MM.1S (cell line): ENCODE data around the gene PROX1.

Experiments
- DNase-seq: peaks from one replicate; pipeline ENCODE4 v3.0.0-alpha.2; 2015
- H2AFZ ChIP-seq: fragments of 300-600 bp; sonication (generic); 2 replicates; pipeline ENCODE4 v1.6.0; 2016; ENCODE audit warnings: antibody characterized with exemption, low read length
- H3F3A ChIP-seq: fragments of 300-600 bp; sonication (generic); 2 replicates; pipeline ENCODE4 v1.6.1; 2016; ENCODE audit warnings: mild to moderate bottlenecking, antibody characterized with exemption, low read length, moderate library complexity, mixed read lengths; ENCODE audit not compliant: insufficient read depth
- H3K27ac ChIP-seq: fragments of 300-600 bp; sonication (generic); 2 replicates; pipeline ENCODE4 v1.5.1; 2016; ENCODE audit warnings: mild to moderate bottlenecking, low read length
- H3K27me3 ChIP-seq: fragments of 300-600 bp; sonication (generic); replicated peaks from 2 replicates; pipeline ENCODE4 v1.6.0; 2016; ENCODE audit warnings: low read length; ENCODE audit not compliant: insufficient read depth
- H3K36me3 ChIP-seq: fragments of 300-600 bp; sonication (generic); replicated peaks from 2 replicates; pipeline ENCODE4 v1.6.1; 2016; ENCODE audit warnings: mild to moderate bottlenecking, low read length, mixed read lengths; ENCODE audit not compliant: insufficient read depth
- H3K4me1 ChIP-seq: fragments of 300-600 bp; sonication (generic); 2 replicates; pipeline ENCODE4 v1.6.1; 2016; ENCODE audit warnings: low read length, mixed read lengths
- H3K4me2 ChIP-seq: fragments of 300-600 bp; sonication (generic); 2 replicates; pipeline ENCODE4 v1.6.0; 2016; ENCODE audit warnings: low read depth, low read length
- H3K4me3 ChIP-seq: fragments of 300-600 bp; sonication (generic); 2 replicates; pipeline ENCODE4 v1.5.1; 2016; ENCODE audit warnings: low read length, mixed read lengths
- H3K79me2 ChIP-seq: fragments of 300-600 bp; sonication (generic); 2 replicates; pipeline ENCODE4 v1.6.1; 2016; ENCODE audit warnings: mixed run types, low read length, mixed read lengths
- H3K9ac ChIP-seq: fragments of 300-600 bp; sonication (generic); 2 replicates; pipeline ENCODE4 v1.6.1; 2016; ENCODE audit warnings: low read length, mixed read lengths
- H3K9me2 ChIP-seq: fragments of 300-600 bp; sonication (generic); replicated peaks from 2 replicates; pipeline ENCODE4 v1.6.1; 2016; ENCODE audit warnings: mild to moderate bottlenecking, low read length, mixed read lengths; ENCODE audit not compliant: insufficient read depth
- H3K9me3 ChIP-seq: fragments of 300-600 bp; sonication (generic); replicated peaks from 2 replicates; pipeline ENCODE4 v1.6.1; 2016; ENCODE audit warnings: mild to moderate bottlenecking, low read length, mixed read lengths; ENCODE audit not compliant: insufficient read depth
- H4K20me1 ChIP-seq: fragments of 300-600 bp; sonication (generic); 2 replicates; pipeline ENCODE4 v1.6.1; 2016; ENCODE audit warnings: mild to moderate bottlenecking, low read length, moderate library complexity, mixed read lengths; ENCODE audit not compliant: insufficient read depth
- CTCF ChIP-seq: fragments of 300-600 bp; sonication (generic); IDR thresholded peaks from 2 replicates; pipeline ENCODE4 v1.5.1; 2016; ENCODE audit warnings: antibody characterized with exemption, low read length, mixed read lengths
- EZH2 ChIP-seq: fragments of 300-600 bp; sonication (generic); optimal IDR thresholded peaks from 2 replicates; pipeline ENCODE3; 2017; ENCODE audit warnings: low read depth, mild to moderate bottlenecking, antibody characterized with exemption, low read length, mixed read lengths
- EZH2phosphoT487 ChIP-seq: fragments of 300-600 bp; sonication (generic); IDR thresholded peaks from 2 replicates; pipeline ENCODE4 v1.6.1; 2018; ENCODE audit warnings: antibody characterized with exemption, low read length

The PROX1 gene

GRCh38 chr1:214031267-214031650 is 43.5 kb downstream of the PROX1 start:
- Histone ChIP-seq H3K79me2 (no peaks in the 10 kb centered on the region), H3F3A (no peaks in the 10 kb centered on the region), H3K9me2 (no peaks in the 10 kb centered on the region), H4K20me1 (no peaks in the 10 kb centered on the region), H3K4me1 (no peaks in the 10 kb centered on the region), H3K9ac (no peak overlapping the region), H3K36me3 (no peaks in the 10 kb centered on the region), H3K27ac (no peak overlapping the region), H3K9me3 (no peaks in the 10 kb centered on the region), H3K4me3 (no peak overlapping the region), H3K4me2 (no peak overlapping the region), H3K27me3 (no peaks in the 10 kb centered on the region), H2AFZ (no peak overlapping the region)
- no peak for DNase-seq
- TF ChIP-seq CTCF (no peak), EZH2phosphoT487 (no peak), EZH2 (no peak)

GRCh38 chr1:214037468-214037867 is 49.7 kb downstream of the PROX1 start:
- no peaks in the 10 kb centered on the region for H4K20me1 ChIP-seq
- H3K27me3 ChIP-seq = no peaks in the 10 kb centered on the region
- H3K4me3 ChIP-seq = no peak overlapping the region
- DNase-seq = no peak
- no peak overlapping the region for H3K27ac ChIP-seq
- H3F3A ChIP-seq = no peaks in the 10 kb centered on the region
- no peaks in the 10 kb centered on the region for H3K9me3 ChIP-seq
- no peak overlapping the region for H3K4me2 ChIP-seq
- H3K9me2 ChIP-seq = no peaks in the 10 kb centered on the region
- no peak overlapping the region for H3K9ac ChIP-seq
- no peak overlapping the region for H2AFZ ChIP-seq
- H3K4me1 ChIP-seq = no peaks in the 10 kb centered on the region
- TF ChIP-seq CTCF (no peak), EZH2 (no peak), EZH2phosphoT487 (no peak)
- H3K36me3 ChIP-seq = no peaks in the 10 kb centered on the region
- no peaks in the 10 kb centered on the region for H3K79me2 ChIP-seq

GRCh38 chr1:214039394-214040018 is 51.7 kb downstream of the PROX1 start:
- Histone ChIP-seq H3K9me2 (no peaks in the 10 kb centered on the region), H3K4me2 (no peak overlapping the region), H3K27ac (no peak overlapping the region), H3K9me3 (no peaks in the 10 kb centered on the region), H3K27me3 (no peaks in the 10 kb centered on the region), H3K36me3 (no peaks in the 10 kb centered on the region), H3K4me1 (no peaks in the 10 kb centered on the region), H3F3A (no peaks in the 10 kb centered on the region), H3K4me3 (no peak overlapping the region), H3K79me2 (no peaks in the 10 kb centered on the region), H4K20me1 (no peaks in the 10 kb centered on the region), H2AFZ (no peak overlapping the region), H3K9ac (no peak overlapping the region)
- no peak for TF ChIP-seq EZH2
- DNase-seq = no peak

DNA sequence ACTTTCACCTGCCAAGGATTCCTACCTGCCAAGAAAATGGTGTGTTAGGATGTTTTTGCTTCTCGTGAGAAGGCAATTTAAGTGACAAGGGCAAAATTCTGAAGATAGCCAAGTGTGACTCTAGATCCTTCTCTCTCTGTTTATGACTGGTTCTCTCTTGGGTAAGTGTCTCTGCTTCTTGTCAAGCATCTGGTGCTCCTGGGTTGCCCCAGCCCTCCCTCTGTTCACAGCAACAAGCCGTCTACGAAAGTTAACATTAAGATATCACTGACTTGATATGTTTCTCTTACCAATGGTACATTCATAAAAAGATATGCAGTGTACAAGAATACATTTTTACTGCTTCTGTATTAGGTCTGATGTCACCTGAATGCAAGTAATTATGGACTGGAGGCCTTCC is 55.4 kb downstream of the PROX1 start:
- no peak for DNase-seq
- no peaks in the 10 kb centered on the region for H3F3A ChIP-seq
- no peaks in the 10 kb centered on the region for H3K9me3 ChIP-seq
- H3K4me3 ChIP-seq = no peak overlapping the region
- H3K9ac ChIP-seq = no peak overlapping the region
- no peak for TF ChIP-seq EZH2
- TF ChIP-seq CTCF = no peak
- no peak for TF ChIP-seq EZH2phosphoT487
- H4K20me1 ChIP-seq = no peaks in the 10 kb centered on the region
- H3K36me3 ChIP-seq = no peaks in the 10 kb centered on the region
- H3K4me1 ChIP-seq = no peaks in the 10 kb centered on the region
- H2AFZ ChIP-seq = no peak overlapping the region
- H3K27ac ChIP-seq = no peak overlapping the region
- H3K27me3 ChIP-seq = no peaks in the 10 kb centered on the region
- H3K79me2 ChIP-seq = no peaks in the 10 kb centered on the region
- no peak overlapping the region for H3K4me2 ChIP-seq
- no peaks in the 10 kb centered on the region for H3K9me2 ChIP-seq
